ENCODE measurements around the gene CIP2A. TPM values are rescaled to one million over a fixed set of nuclear protein-coding genes. Genes with fewer than 3 reads are reported as not detected.

CIP2A gene
- total and polyA plus RNA-seq, 2 of the 13 experiments (the other 11 are each of a cell fraction or from before 2014, with no cell fraction given): 7.8 to 36.9 TPM

- peak; percentile 96 for TF ChIP-seq ASH2L (IDR thresholded peaks at IDR 0.05; ENCODE audit: insufficient read length, low read depth, low read length)
- peak; percentile 65 for TF ChIP-seq HNRNPLL (IDR thresholded peaks at IDR 0.05; ENCODE audit: low read depth, low read length, poor library complexity, severe bottlenecking)
- peak; percentile 84 for TF ChIP-seq ZNF362 (CRISPR knock-in tag; IDR thresholded peaks at IDR 0.05; ENCODE audit: borderline replicate concordance)
- no peak for TF ChIP-seq MAFK (conservative IDR thresholded peaks at IDR 0.05 in 1 of 2, IDR thresholded peaks at IDR 0.05 in 1 of 2; ENCODE audit: low read length in 2 of 2)
- peak; percentile 97 for TF ChIP-seq POLR2AphosphoS5 (IDR thresholded peaks at IDR 0.05; ENCODE audit: low read depth, low read length)
- TF ChIP-seq RXRA (CRISPR knock-in tag; IDR thresholded peaks at IDR 0.05): peak; percentile 86
- TF ChIP-seq ZFP62 (CRISPR knock-in tag; IDR thresholded peaks at IDR 0.05): no peak
- TF ChIP-seq KLF9 (CRISPR knock-in tag; IDR thresholded peaks at IDR 0.05; ENCODE audit: low read depth): no peak
- 0 out of 2 replicates have a peak, but pooled peaks have one; percentile 57 for TF ChIP-seq SMYD3 (CRISPR knock-in tag; IDR thresholded peaks at IDR 0.05)
- no peak for TF ChIP-seq ZNF652 (CRISPR knock-in tag; IDR thresholded peaks at IDR 0.05; ENCODE audit: borderline replicate concordance, low read depth)
- TF ChIP-seq MIER3 (CRISPR knock-in tag; IDR thresholded peaks at IDR 0.05; ENCODE audit: borderline replicate concordance): peak; percentile 65; the same call in 1 of the 2 replicates
- TF ChIP-seq RBM39 (IDR thresholded peaks at IDR 0.05; ENCODE audit: low read depth, low read length, poor library complexity, severe bottlenecking): peak; percentile 76
- TF ChIP-seq ZNF644 (CRISPR knock-in tag; IDR thresholded peaks at IDR 0.05; ENCODE audit: low read depth): no peak; the same call in 1 of the 2 replicates
- TF ChIP-seq DR1 (CRISPR knock-in tag; IDR thresholded peaks at IDR 0.05): peak; percentile 64
- no peak for TF ChIP-seq NPAS2 (CRISPR knock-in tag; IDR thresholded peaks at IDR 0.05; ENCODE audit: borderline replicate concordance)
- TF ChIP-seq ERF (CRISPR knock-in tag; IDR thresholded peaks at IDR 0.05): peak; percentile 70
- TF ChIP-seq ZNF7 (CRISPR knock-in tag; IDR thresholded peaks at IDR 0.05): no peak
- TF ChIP-seq ZBTB44 (CRISPR knock-in tag; IDR thresholded peaks at IDR 0.05): no peak
- no peak for TF ChIP-seq ZBTB21 (CRISPR knock-in tag; IDR thresholded peaks at IDR 0.05)
- TF ChIP-seq GTF3A (CRISPR knock-in tag; conservative IDR thresholded peaks at IDR 0.05): 0 out of 2 replicates have a peak, but pooled peaks have one; percentile 31
- peak; percentile 62; the same call in 1 of the 2 replicates for TF ChIP-seq ZNF572 (CRISPR knock-in tag; IDR thresholded peaks at IDR 0.05)
- TF ChIP-seq CEBPG (CRISPR knock-in tag; IDR thresholded peaks at IDR 0.05): no peak
- 0 out of 2 replicates have a peak, but pooled peaks have one; percentile 19 for TF ChIP-seq CHD4 (IDR thresholded peaks at IDR 0.05; ENCODE audit: borderline replicate concordance, low read length)
- no peak for TF ChIP-seq ZNF660 (CRISPR knock-in tag; IDR thresholded peaks at IDR 0.05; ENCODE audit: borderline replicate concordance, low read depth)
- TF ChIP-seq MTERF4 (CRISPR knock-in tag; IDR thresholded peaks at IDR 0.05): no peak
- TF ChIP-seq CREM (IDR thresholded peaks at IDR 0.05): peak; percentile 66
- no peak for TF ChIP-seq CREM (CRISPR knock-in tag; IDR thresholded peaks at IDR 0.05)
- no peak for TF ChIP-seq HES4 (CRISPR knock-in tag; IDR thresholded peaks at IDR 0.05; ENCODE audit: borderline replicate concordance)
- peak; percentile 89; the same call in 1 of the 2 replicates for TF ChIP-seq MEF2D (CRISPR knock-in tag; IDR thresholded peaks at IDR 0.05)
Observed at GRCh38 chr3:108589081-108589997, at the start of gene CIP2A, which contains the start of gene DZIP3 (continued).
